ENCODE data around the gene LYRM7. TPM values are rescaled to one million over a fixed set of nuclear protein-coding genes. Genes with fewer than 3 reads are reported as not detected.

LYRM7 gene
- total RNA-seq, 5 donors from 2014 or later (not counting 1 experiment from before 2014, with no cell fraction given): 7.5 to 17.0 (median 12.9) TPM

GRCh38 chr5:131142970-131143617 is 27.6 kb upstream of the LYRM7 start:
- DNase-seq: no peak
- peaks cover 0 to 4% (median 0%) of the 10 kb centered on the region in 3 donors for H3K9me3 Mint-ChIP-seq

GRCh38 chr5:131147258-131147657 is 23.5 kb upstream of the LYRM7 start:
- no peak overlapping the region for H3K4me3 Mint-ChIP-seq
- POLR2A ChIA-PET: interaction anchor here (0.6 kb wide), 2 partner anchors 11 to 150 kb away, joined by 3 to 5 read pairs; no protein-coding TSS in a partner anchor
- no peak overlapping the region for H3K27ac Mint-ChIP-seq
- Histone ChIP-seq H3K4me1 (ENCODE audit: control insufficient read depth in 1 of 2, extremely low read depth in 1 of 2, insufficient read depth in 2 of 2, low read length in 2 of 2) (no peaks in the 10 kb centered on the region), H3K9me3 (no peaks in the 10 kb centered on the region), H3K27me3 (replicated peaks in 1 of 2; ENCODE audit: control insufficient read depth in 2 of 2, extremely low read depth in 1 of 2, insufficient read depth in 2 of 2, low read length in 1 of 2) (no peaks in the 10 kb centered on the region), H3K4me3 (ENCODE audit: control insufficient read depth in 1 of 2, extremely low read depth in 1 of 2, low read length in 1 of 2) (no peak overlapping the region), H3K36me3 (ENCODE audit: control insufficient read depth in 2 of 2, extremely low read depth in 1 of 2, insufficient read depth in 1 of 2, low read length in 1 of 2) (no peaks in the 10 kb centered on the region), H3K27ac (ENCODE audit: low read length) (no peak overlapping the region)
- CTCF ChIA-PET: interaction anchor here in 1 of 2 donors (0.6 to 0.9 kb wide), 2 partner anchors 272 to 466 kb away, joined by 3 read pairs; no protein-coding TSS in a partner anchor
- no peaks in the 10 kb centered on the region for H3K4me1 Mint-ChIP-seq
- H3K9me3 Mint-ChIP-seq: peaks cover 0 to 4% (median 0%) of the 10 kb centered on the region in 3 donors
- ATAC-seq (replicated peaks in 1 of 4) (no peak), DNase-seq (no peak)
- H3K36me3 Mint-ChIP-seq: no peaks in the 10 kb centered on the region
- no peaks in the 10 kb centered on the region for H3K27me3 Mint-ChIP-seq

More at GRCh38 chr5:131142970-131143617, 27.6 kb upstream of the LYRM7 start:
- no peak overlapping the region for H3K4me3 ChIP-seq (ENCODE audit: control insufficient read depth in 1 of 2, extremely low read depth in 1 of 2, low read length in 1 of 2)
- no peaks in the 10 kb centered on the region for H3K36me3 Mint-ChIP-seq
- ChIA-PET POLR2A (no interaction called here), CTCF (no interaction called here)
- peaks cover 8 to 11% (median 9%) of the 10 kb centered on the region in 3 donors for H3K4me1 Mint-ChIP-seq
- H3K4me3 Mint-ChIP-seq: no peak overlapping the region
- H3K27ac Mint-ChIP-seq: no peak overlapping the region
- H3K27me3 Mint-ChIP-seq: no peaks in the 10 kb centered on the region
- ATAC-seq (replicated peaks in 1 of 4): no peak
- H3K27ac ChIP-seq (ENCODE audit: low read length): no peak overlapping the region
- H3K36me3 ChIP-seq (ENCODE audit: control insufficient read depth in 2 of 2, extremely low read depth in 1 of 2, insufficient read depth in 1 of 2, low read length in 1 of 2): no peaks in the 10 kb centered on the region
- H3K4me1 ChIP-seq (ENCODE audit: control insufficient read depth in 1 of 2, extremely low read depth in 1 of 2, insufficient read depth in 2 of 2, low read length in 2 of 2): peaks cover 0 to 1% of the 10 kb centered on the region in 2 experiments
- WGBS (ENCODE audit: insufficient coverage): no CpG with 5 or more reads among the region's 3 CpGs
- H3K27me3 ChIP-seq (replicated peaks in 1 of 2; ENCODE audit: control insufficient read depth in 2 of 2, extremely low read depth in 1 of 2, insufficient read depth in 2 of 2, low read length in 1 of 2): peaks cover 0 to 3% of the 10 kb centered on the region in 2 experiments
- no peaks in the 10 kb centered on the region for H3K9me3 ChIP-seq

GRCh38 chr5:131148835-131149234 is 21.9 kb upstream of the LYRM7 start:
- H3K27me3 Mint-ChIP-seq: no peaks in the 10 kb centered on the region
- ChIA-PET POLR2A (interaction anchor here in 1 of 2 donors (0.6 kb wide), 1 partner anchor 205 kb away, joined by 9 read pairs; no protein-coding TSS in a partner anchor), CTCF (interaction anchor here in 1 of 2 donors (0.6 to 0.7 kb wide), 2 partner anchors 14 to 88 kb away, joined by 3 to 8 read pairs; no protein-coding TSS in a partner anchor)
- Histone ChIP-seq H3K36me3 (ENCODE audit: control insufficient read depth in 2 of 2, extremely low read depth in 1 of 2, insufficient read depth in 1 of 2, low read length in 1 of 2) (no peaks in the 10 kb centered on the region), H3K27me3 (replicated peaks in 1 of 2; ENCODE audit: control insufficient read depth in 2 of 2, extremely low read depth in 1 of 2, insufficient read depth in 2 of 2, low read length in 1 of 2) (no peaks in the 10 kb centered on the region), H3K27ac (ENCODE audit: low read length) (no peak overlapping the region), H3K4me1 (ENCODE audit: control insufficient read depth in 1 of 2, extremely low read depth in 1 of 2, insufficient read depth in 2 of 2, low read length in 2 of 2) (no peaks in the 10 kb centered on the region), H3K9me3 (no peaks in the 10 kb centered on the region), H3K4me3 (ENCODE audit: control insufficient read depth in 1 of 2, extremely low read depth in 1 of 2, low read length in 1 of 2) (no peak overlapping the region)
- peaks cover 0 to 4% (median 0%) of the 10 kb centered on the region in 3 donors for H3K9me3 Mint-ChIP-seq
- 80% methylated on average over 1 of the region's 2 CpGs for WGBS (ENCODE audit: insufficient coverage)
- no peaks in the 10 kb centered on the region for H3K36me3 Mint-ChIP-seq
- no peaks in the 10 kb centered on the region for H3K4me1 Mint-ChIP-seq
- no peak overlapping the region for H3K4me3 Mint-ChIP-seq
- no peak for DNase-seq
- H3K27ac Mint-ChIP-seq: no peak overlapping the region
- ATAC-seq (replicated peaks in 1 of 4): no peak

DNA sequence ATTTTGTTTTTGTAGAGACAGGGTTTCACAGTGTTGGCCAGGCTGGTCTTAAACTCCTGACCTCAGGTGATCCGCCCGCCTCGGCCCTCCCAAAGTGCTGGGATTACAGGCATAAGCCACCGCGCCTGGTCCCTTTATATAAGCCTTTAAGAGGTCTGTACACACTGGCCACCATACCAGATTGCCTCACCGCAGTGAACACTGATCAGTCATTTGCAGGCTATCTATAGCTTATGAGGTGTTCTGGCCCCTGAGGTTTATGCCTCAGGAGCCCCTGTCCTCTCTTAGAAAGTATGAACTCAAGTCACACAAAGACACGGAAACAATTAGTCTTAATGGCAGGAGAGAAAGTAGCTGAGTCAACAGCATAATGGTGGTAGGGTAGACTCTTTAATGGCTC is 20.3 kb upstream of the LYRM7 start:
- peaks cover 0 to 2% (median 1%) of the 10 kb centered on the region in 3 donors for H3K4me1 Mint-ChIP-seq
- Histone ChIP-seq H3K4me3 (ENCODE audit: control insufficient read depth in 1 of 2, extremely low read depth in 1 of 2, low read length in 1 of 2) (no peak overlapping the region), H3K27ac (ENCODE audit: low read length) (no peak overlapping the region), H3K9me3 (no peaks in the 10 kb centered on the region), H3K27me3 (replicated peaks in 1 of 2; ENCODE audit: control insufficient read depth in 2 of 2, extremely low read depth in 1 of 2, insufficient read depth in 2 of 2, low read length in 1 of 2) (no peaks in the 10 kb centered on the region), H3K36me3 (ENCODE audit: control insufficient read depth in 2 of 2, extremely low read depth in 1 of 2, insufficient read depth in 1 of 2, low read length in 1 of 2) (no peaks in the 10 kb centered on the region), H3K4me1 (ENCODE audit: control insufficient read depth in 1 of 2, extremely low read depth in 1 of 2, insufficient read depth in 2 of 2, low read length in 2 of 2) (no peaks in the 10 kb centered on the region)
- ATAC-seq (replicated peaks in 1 of 4) (no peak), DNase-seq (no peak)
- CTCF ChIA-PET: no interaction called here
- WGBS (ENCODE audit: insufficient coverage): 92% methylated on average over 5 of the region's 7 CpGs
- H3K4me3 Mint-ChIP-seq: no peak overlapping the region
- H3K27me3 Mint-ChIP-seq: no peaks in the 10 kb centered on the region
- no peak overlapping the region for H3K27ac Mint-ChIP-seq
- H3K36me3 Mint-ChIP-seq: no peaks in the 10 kb centered on the region
- H3K9me3 Mint-ChIP-seq: no peaks in the 10 kb centered on the region
- POLR2A ChIA-PET: no interaction called here

DNA sequence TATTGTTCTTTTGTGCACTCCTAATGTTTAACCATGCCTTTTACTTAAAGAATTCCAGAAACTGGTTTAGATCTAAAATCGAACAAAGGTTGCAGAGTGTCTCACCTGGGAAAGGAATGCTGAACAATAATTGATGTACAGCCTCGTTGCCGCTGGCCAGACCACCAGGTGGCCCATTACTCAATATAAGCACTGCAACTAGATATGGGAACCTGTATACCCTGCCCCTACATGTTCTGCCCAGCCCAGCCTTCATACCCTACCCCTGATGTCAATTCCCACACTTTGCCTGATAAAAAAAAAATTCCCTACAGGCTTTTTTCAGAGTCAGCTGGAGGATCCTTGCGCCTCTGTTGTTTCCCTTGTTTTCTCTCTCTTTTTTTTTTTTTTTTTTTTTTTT is 19.5 kb upstream of the LYRM7 start:
- ATAC-seq (replicated peaks in 1 of 4) (no peak), DNase-seq (no peak)
- peaks cover 4% of the 10 kb centered on the region for H3K36me3 Mint-ChIP-seq
- peaks cover 0 to 10% (median 5%) of the 10 kb centered on the region in 3 donors for H3K4me1 Mint-ChIP-seq
- Histone ChIP-seq H3K9me3 (no peaks in the 10 kb centered on the region), H3K27ac (ENCODE audit: low read length) (no peak overlapping the region), H3K27me3 (replicated peaks in 1 of 2; ENCODE audit: control insufficient read depth in 2 of 2, extremely low read depth in 1 of 2, insufficient read depth in 2 of 2, low read length in 1 of 2) (no peaks in the 10 kb centered on the region), H3K4me1 (ENCODE audit: control insufficient read depth in 1 of 2, extremely low read depth in 1 of 2, insufficient read depth in 2 of 2, low read length in 2 of 2) (peaks cover 0 to 3% of the 10 kb centered on the region in 2 experiments), H3K36me3 (ENCODE audit: control insufficient read depth in 2 of 2, extremely low read depth in 1 of 2, insufficient read depth in 1 of 2, low read length in 1 of 2) (no peaks in the 10 kb centered on the region), H3K4me3 (ENCODE audit: control insufficient read depth in 1 of 2, extremely low read depth in 1 of 2, low read length in 1 of 2) (no peak overlapping the region)
- H3K9me3 Mint-ChIP-seq: no peaks in the 10 kb centered on the region
- CTCF ChIA-PET: no interaction called here
- no peak overlapping the region for H3K4me3 Mint-ChIP-seq
- no peak overlapping the region for H3K27ac Mint-ChIP-seq
- WGBS (ENCODE audit: insufficient coverage): 90% methylated on average over 2 of the region's 4 CpGs
- H3K27me3 Mint-ChIP-seq: no peaks in the 10 kb centered on the region
- POLR2A ChIA-PET: no interaction called here

DNA sequence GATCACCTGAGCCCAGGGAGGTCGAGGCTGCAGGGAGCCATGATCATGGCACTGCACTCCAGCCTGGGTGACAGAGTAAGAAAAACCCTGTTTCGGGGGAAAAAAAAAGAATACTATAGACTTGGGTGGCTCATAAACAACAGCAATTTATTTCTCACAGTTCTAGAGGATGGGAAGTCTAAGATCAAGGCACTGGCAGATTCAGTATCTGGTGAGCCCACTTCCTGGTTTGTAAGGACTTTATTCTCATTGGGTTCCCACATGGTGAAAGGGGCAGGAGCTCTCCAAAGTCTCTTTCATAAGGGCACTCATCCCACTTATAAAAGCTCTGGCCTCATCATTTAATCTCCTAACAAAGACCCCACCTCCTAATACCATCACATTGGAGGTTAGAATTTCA is 14.4 kb upstream of the LYRM7 start:
- H3K27ac ChIP-seq (ENCODE audit: low read length): no peak overlapping the region

More for the DNA sequence above, 14.4 kb upstream of the LYRM7 start:
- WGBS (ENCODE audit: insufficient coverage): no CpG with 5 or more reads among the region's 2 CpGs
- no peak overlapping the region for H3K4me3 ChIP-seq (ENCODE audit: control insufficient read depth in 1 of 2, extremely low read depth in 1 of 2, low read length in 1 of 2)
- ChIA-PET POLR2A (no interaction called here), CTCF (no interaction called here)
- H3K36me3 ChIP-seq (ENCODE audit: control insufficient read depth in 2 of 2, extremely low read depth in 1 of 2, insufficient read depth in 1 of 2, low read length in 1 of 2): peaks cover 6 to 28% of the 10 kb centered on the region in 2 donors
- peaks cover 15 to 42% (median 36%) of the 10 kb centered on the region in 3 donors for H3K4me1 Mint-ChIP-seq
- H3K27me3 ChIP-seq (replicated peaks in 1 of 2; ENCODE audit: control insufficient read depth in 2 of 2, extremely low read depth in 1 of 2, insufficient read depth in 2 of 2, low read length in 1 of 2): no peaks in the 10 kb centered on the region
- H3K9me3 Mint-ChIP-seq: no peaks in the 10 kb centered on the region
- ATAC-seq (replicated peaks in 1 of 4): peak in 1 of 4 experiments; percentile 13
- H3K4me1 ChIP-seq (ENCODE audit: control insufficient read depth in 1 of 2, extremely low read depth in 1 of 2, insufficient read depth in 2 of 2, low read length in 2 of 2): peaks cover 0 to 8% of the 10 kb centered on the region in 2 experiments
- H3K36me3 Mint-ChIP-seq: peaks cover 40% of the 10 kb centered on the region
- no peaks in the 10 kb centered on the region for H3K27me3 Mint-ChIP-seq
- H3K27ac Mint-ChIP-seq: peak overlapping the region; percentile 59 to 80
- H3K9me3 ChIP-seq: no peaks in the 10 kb centered on the region
- no peak overlapping the region for H3K4me3 Mint-ChIP-seq
- no peak for DNase-seq
